ENCODE measurements around the gene NSUN7.
"Not testable (repeated sequence)": the region's sequence is repeated elsewhere in the genome, so short reads cannot be mapped to it uniquely, and the experiment has no call there.

NSUN7 gene

GRCh38 chr4:40749717-40750460 lies at the start of gene NSUN7:
NSUN7 (plus strand) TSS chr4:40749955; CDS start chr4:40750694, 739 bp downstream.
- DNase-seq: peak; percentile 79 to 96

DNA sequence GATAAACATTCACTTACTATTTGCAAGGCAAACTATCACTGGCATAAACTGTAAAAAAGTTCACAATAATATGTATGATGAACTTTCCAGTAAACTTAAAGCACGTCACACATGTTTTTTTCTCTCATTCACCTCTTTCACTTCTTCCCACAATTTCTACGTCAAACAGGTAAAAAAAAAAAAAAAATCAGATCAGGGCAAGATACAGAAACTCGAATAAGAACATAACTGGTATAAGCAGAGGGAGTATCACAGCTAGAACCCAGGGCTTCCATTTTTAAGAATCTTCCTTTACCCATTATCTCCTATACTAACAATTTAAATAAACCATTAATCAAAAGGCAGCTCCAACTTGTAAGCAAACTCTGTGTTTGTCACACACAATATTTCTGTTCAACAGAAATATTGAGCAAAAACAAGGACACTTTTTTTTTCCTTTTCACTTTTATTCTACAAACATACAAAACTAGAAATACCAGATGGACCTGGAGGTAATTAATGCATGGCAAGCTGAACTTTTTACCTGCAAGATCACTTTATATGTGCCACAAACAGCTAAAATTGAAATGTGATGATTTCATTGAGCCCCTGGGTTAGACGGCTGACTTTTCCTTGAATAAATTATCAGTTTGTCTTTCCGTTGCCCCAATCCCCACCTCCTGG lies 47.5 kb upstream of the NSUN7 start:
- peak; percentile 80 to 84 for DNase-seq

DNA sequence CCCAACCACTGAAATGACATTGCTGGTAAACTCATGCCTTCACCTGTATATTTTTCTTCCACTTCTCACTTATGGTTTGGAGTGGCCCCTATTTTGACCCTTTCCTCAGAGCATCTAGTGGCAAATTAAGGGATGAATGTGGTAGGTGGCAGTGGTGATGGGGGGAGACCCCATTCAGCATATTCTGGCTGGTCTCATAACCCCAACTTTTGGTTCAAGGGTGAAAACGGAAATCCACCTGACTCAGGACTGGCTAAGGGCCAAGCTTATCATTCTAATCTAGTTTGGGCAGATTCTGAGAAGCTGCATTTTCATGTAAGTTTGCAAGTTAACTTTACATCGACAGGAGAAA lies 47.0 kb upstream of the NSUN7 start:
- peak in 1 of 2 experiments; percentile 45 for DNase-seq

- DNase-seq: no peak
Measured at GRCh38 chr4:40704073-40704472, 45.7 kb upstream of the NSUN7 start.

DNA sequence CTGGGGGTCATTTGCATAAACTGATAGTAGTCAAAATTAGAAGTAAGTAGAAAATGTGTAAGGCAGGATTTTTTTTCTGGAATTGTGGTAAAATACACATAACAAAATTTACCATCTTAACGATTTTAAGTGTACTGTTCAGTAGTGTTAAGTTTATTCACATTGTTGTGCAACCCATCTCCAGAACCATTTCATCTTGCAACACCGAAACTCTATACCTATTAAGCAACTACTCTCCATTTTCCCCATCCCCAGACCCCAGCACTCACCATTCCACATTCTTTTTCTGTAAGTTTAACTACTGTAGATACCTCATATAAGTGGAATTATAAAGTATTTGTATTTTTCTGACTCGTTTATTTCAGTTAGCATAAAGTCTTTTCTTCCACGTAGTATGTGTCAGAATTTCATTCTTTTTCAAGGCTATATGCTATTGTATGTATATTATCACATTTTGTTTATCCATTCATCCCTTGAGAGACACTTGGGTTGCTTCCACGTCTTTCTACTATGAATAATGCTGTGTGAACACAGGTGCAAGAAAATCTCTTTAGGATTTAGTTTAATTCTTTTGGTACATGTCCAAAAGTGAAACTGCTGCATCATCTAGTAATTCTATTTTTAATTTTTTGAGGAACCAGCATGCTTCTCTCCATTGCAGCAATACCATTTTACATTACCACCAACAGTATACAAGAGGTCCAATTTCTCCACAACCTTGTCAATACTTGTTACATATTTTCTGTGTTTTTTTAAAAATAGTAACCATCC lies 39.1 kb upstream of the NSUN7 start:
- no peak for DNase-seq

- DNase-seq: not testable (repeated sequence)
Measured at GRCh38 chr4:40713001-40713400, 36.8 kb upstream of the NSUN7 start.

DNA sequence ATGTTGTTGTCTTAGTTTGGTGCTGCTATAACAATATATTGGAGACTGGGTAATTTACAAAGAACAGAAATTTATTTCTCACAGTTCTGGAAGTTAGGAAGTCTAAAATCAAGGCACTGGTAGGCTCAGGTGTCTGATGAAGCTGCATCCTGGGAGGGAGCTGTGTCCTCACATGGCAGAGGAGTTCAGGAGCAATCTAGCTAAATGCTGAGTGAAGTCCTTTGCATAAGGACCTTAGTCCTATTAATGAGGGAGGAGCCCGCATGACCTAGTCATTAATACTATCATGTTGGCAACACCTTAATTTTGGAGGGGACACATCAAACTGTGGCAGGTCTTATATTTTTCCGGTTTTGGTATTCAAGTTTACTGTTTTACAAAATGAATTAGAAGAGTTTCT lies 36.0 kb upstream of the NSUN7 start:
- peak; percentile 32 to 66 for DNase-seq

DNA sequence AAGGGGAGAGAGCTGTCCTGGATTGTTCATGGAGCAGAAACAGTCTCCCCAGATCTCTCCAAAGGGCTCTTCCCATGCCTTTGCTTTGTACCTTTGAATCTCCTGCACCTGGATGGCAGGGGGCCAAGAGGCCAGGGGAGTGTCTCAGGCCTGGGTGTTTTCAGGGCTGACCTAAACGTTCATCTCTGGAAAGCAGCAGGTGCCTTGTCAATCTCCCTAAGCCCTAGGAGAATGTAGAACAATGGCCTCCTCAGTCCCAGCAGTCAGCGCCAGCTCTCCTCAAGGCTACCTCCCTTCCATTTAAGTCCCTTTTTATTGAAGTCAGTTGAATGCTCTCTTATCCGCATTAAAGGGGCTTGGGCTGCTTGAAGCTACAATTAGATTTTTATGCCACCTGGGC lies 31.2 kb upstream of the NSUN7 start:
- DNase-seq: peak; percentile 69 to 79

DNA sequence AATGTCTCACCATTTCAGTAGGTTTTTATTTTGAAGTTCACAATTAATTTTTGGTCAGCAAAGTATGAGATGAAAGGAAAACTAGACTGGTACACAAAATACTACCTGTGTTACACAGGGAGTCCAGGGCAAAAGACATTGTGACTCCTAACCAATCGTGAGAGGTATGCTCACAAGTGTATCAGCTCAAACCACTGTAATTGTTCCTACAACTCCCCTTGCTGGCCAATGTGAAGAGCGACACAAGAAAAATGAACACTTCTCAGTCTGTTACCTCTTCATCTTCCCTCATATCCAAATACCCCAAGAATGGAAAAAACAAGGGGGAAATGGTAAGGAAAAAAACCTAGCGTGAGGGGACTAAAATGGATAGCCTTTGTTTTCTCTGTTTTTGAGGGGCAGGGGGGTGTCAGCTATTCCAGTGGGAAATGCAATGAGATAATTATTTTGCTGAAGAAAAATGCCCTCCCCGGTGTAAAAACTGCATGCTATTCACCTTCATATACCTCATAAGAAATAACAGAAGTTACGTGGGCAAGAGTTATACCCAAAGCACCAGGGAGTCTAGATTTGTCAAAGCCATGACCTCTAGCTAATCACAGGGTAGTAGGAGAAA lies 30.6 kb upstream of the NSUN7 start:
- DNase-seq: peak; percentile 90 to 91

DNA sequence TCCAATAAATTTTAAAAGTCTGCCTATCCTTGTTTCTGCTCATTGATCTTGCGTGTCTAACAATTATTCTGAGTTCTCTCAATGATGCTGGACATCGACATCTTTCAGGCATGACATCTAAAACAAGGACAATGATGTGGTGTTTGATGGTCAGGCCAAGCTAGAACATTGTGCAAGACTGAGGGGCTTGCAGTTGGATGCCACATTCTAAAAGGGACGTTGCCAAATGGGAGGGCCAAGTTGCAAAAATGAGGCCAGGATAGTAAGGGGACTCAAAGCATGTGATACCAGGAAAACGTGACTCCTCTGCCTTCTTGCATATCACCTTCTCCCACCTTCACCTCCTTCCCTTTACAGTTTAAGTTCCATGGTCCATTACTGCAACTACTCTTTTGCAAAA lies 29.4 kb upstream of the NSUN7 start:
- DNase-seq: no peak

- DNase-seq: no peak
Measured at GRCh38 chr4:40720916-40721315, 28.8 kb upstream of the NSUN7 start.

- no peak for DNase-seq
Measured at GRCh38 chr4:40721730-40722171, 28.0 kb upstream of the NSUN7 start.

- peak in 1 of 2 experiments; percentile 53 for DNase-seq
Measured at GRCh38 chr4:40722576-40723161, 27.1 kb upstream of the NSUN7 start.

DNA sequence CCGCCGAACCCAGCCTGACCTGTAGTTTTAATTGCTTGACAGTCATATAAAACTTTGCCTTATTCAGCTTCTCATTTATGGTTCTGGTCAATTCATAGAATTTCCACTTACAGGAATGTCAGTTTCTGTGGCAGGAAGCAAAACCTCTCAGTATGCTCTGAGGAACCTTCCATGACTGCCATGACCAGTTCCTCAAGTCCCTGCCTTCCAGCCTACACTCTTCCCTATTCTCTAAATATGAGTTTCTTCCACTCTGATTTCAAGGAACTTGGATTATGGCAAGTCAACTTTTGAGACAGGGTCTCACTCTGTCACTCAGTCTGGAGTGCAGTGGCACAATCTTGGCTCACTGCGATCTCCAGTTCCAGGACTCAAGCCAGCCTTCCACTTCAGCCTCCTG lies 26.0 kb upstream of the NSUN7 start:
- DNase-seq: no peak

DNA sequence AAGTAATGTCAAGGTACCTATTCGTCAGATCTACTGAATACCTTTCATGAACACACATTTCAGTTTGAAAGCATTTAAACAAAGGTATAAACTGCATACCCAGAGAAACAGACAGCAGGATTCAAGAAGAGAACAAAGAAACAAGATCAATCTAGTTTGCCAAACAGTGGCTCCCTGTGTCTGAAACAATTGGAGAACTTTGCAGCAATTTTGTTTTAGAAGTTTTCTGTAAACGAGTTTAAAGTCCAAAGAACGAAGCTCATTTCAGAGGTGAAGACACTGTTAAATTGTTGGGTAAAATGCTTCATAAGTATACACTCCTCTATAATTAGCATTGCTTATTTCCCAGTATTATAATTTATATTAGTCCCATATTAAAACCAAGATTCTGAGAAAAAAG lies 21.4 kb upstream of the NSUN7 start:
- DNase-seq: no peak

DNA sequence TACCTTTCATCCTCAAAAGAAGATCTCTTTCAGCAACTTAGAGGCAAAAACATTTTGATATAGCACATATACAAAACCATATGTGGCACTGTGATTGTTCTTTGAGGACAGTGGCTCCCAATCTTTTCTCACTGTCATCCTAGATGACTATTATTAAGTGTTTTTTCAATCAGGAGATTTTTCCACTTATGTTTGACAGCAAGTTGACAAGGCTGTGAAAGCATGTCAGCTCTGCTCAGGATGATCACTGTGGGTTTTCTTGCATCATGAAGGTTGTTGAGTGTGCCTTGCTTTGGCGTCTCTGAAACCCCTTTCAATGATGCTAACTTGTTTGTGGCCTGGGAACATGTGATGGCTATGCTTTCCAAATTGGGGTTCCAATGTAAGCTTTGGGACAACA lies 20.2 kb upstream of the NSUN7 start:
- DNase-seq: no peak

DNA sequence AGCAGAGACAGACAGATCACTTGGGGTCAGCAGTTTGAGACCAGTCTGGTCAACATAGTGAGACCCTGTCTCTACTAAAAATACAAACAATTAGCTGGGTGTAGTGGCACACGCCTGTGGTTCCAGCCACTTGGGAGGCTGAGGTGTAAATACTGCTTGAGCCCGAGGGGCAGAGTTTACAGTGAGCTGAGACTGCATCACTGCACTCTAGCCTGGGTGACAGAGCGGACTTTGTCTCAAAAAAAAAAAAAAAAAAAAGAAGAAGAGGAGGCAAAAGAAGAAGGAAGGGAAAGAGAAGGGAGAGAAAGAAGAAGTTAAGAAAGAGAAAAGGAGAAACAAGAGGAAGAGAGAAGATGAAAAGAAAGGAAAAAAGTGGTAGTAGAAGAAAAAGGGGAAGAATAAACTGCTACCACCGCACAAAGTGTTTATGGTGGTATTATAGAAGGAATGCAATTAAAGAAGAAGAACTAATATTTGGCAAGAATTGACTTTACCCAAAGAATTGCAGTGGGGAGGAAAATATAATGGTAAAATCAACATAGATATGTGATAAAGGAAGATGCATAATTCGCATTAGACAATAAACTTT lies 19.6 kb upstream of the NSUN7 start:
- no peak for DNase-seq

DNA sequence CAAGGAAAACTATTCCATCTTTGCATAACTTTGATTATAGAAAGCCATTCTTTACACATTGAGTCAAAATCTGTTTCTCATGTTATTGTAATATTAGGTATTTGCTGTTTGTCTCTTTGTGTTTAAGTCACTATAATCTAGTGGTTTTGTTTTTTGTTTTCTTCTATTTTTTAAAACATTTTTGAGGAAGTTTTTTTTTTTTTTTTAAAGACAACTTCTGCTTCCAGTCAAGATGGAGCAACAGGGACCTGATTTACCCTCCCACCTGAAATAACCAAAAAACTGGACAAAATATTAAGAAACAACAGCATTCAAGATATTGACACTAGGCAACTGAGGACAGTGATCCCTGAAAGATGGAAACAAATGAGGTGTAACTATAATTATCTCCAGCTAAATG lies 18.4 kb upstream of the NSUN7 start:
- no peak for DNase-seq

DNA sequence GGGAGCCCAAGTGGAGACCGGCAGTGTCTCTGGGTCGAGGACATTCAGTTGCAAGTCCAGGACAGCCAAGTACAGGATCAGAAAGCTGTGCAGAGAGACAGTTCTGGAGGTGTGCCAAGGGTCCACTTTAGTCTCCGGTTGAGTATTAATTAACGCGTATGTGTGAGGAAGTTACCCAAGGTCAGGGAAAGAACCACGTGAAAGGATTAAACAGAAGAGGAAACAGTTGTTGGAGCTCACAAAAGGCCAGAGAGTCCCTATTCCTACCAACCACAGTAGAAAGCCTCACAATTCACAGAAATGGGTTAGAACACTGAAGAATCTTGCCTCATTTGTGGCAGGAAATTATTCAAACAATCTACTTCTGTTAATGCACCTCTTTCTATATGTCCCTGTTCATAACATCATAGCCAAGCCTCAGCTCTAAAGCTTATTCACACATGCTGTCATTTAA lies 17.9 kb upstream of the NSUN7 start:
- no peak for DNase-seq

GRCh38 chr4:40733752-40734151 lies 16.0 kb upstream of the NSUN7 start:
- DNase-seq: no peak

GRCh38 chr4:40734497-40734896 lies 15.3 kb upstream of the NSUN7 start:
- no peak for DNase-seq

DNA sequence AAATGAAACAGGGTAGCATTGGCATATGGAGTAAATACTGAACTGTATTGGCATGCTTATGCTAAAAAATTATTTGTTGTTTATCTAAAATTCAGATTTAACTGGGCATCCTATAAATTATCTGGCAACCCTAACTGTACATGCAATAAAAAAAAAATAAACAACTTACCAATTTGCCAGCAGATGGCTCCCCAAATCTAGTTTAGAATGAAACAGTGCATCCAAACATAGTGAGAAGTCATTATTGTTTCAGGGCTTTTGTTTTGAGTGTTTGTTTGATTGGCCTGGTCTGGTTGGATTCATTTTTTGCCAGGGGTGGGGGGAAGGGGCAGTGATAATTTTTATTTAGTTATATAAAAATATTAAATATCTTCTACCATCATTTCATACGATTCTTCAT lies 12.8 kb upstream of the NSUN7 start:
- peak; percentile 30 to 73 for DNase-seq

- DNase-seq: no peak
Measured at GRCh38 chr4:40737879-40738278, 11.9 kb upstream of the NSUN7 start.

Data from NCI-H526 (cell line).